Measurements from ENCODE around the gene XRCC3. TPM values are rescaled to one million over a fixed set of nuclear protein-coding genes. Genes with fewer than 3 reads are reported as not detected.

The XRCC3 gene
- total and polyA plus RNA-seq, 2 of the 8 experiments (the other 6 are each of a cell fraction or from before 2014, with no cell fraction given), result 36.9 to 41.8 TPM

DNA sequence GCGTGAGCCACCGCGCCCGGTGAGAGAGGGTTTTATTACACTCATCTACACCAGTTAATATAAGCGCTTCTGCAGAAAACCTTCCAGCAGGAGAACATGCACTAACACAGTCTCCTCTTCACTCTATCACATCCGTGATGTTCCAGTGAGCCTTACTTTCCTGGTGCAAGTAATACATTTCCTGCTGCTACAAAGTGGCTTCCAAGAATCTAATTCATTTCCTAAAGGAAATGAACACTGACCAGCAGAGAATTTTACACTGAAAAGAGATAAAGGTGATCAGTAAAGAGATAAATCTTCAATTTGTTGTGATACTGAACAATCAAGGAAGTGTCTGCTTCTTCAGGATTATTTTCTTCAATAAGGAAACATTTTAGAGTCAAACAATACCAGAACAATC, 39.8 kb upstream of the XRCC3 start:
- no peaks in the 10 kb centered on the region for H3K79me2 ChIP-seq (ENCODE audit: control insufficient read depth in 1 of 2, insufficient read depth in 2 of 2, low read length in 2 of 2)
- ChIA-PET CTCF (ENCODE audit: partially characterized antibody) (no interaction called here), POLR2A (ENCODE audit: partially characterized antibody) (interaction anchor here (1.2 kb wide), 1 partner anchor 37 kb away, joined by 3 read pairs; no protein-coding TSS in a partner anchor)
- no peak for TF ChIP-seq BACH1 (IDR thresholded peaks at IDR 0.05; ENCODE audit: low read length)
- TF ChIP-seq NRF1 (IDR thresholded peaks at IDR 0.05; ENCODE audit: low read depth, low read length), result no peak
- TF ChIP-seq, protein P1, sequence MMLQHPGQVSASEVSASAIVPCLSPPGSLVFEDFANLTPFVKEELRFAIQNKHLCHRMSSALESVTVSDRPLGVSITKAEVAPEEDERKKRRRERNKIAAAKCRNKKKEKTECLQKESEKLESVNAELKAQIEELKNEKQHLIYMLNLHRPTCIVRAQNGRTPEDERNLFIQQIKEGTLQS (IDR thresholded peaks at IDR 0.05; ENCODE audit: insufficient read depth, low read depth, low read length), result no peak
- no peak for TF ChIP-seq RXRA (IDR thresholded peaks at IDR 0.05; ENCODE audit: insufficient read depth, low read depth, low read length)
- no peak for TF ChIP-seq BRCA1 (IDR thresholded peaks at IDR 0.05; ENCODE audit: low read depth, low read length)
- TF ChIP-seq RAD21 (IDR thresholded peaks at IDR 0.05 in 1 of 2, conservative IDR thresholded peaks at IDR 0.05 in 1 of 2; ENCODE audit: low read depth in 2 of 2, low read length in 2 of 2), result no peak
- TF ChIP-seq ASH2L (IDR thresholded peaks at IDR 0.05; ENCODE audit: low read length), result no peak
- TF ChIP-seq KDM4A (IDR thresholded peaks at IDR 0.05; ENCODE audit: low read depth, low read length, severe bottlenecking), result no peak
- no peak for TF ChIP-seq EGR1 (IDR thresholded peaks at IDR 0.05; ENCODE audit: borderline replicate concordance, low read depth, low read length)
- TF ChIP-seq, protein P2, sequence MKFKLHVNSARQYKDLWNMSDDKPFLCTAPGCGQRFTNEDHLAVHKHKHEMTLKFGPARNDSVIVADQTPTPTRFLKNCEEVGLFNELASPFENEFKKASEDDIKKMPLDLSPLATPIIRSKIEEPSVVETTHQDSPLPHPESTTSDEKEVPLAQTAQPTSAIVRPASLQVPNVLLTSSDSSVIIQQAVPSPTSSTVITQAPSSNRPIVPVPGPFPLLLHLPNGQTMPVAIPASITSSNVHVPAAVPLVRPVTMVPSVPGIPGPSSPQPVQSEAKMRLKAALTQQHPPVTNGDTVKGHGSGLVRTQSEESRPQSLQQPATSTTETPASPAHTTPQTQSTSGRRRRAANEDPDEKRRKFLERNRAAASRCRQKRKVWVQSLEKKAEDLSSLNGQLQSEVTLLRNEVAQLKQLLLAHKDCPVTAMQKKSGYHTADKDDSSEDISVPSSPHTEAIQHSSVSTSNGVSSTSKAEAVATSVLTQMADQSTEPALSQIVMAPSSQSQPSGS (IDR thresholded peaks at IDR 0.05; ENCODE audit: low read length), result no peak
- TF ChIP-seq CREB1 (IDR thresholded peaks at IDR 0.05), result no peak
- TF ChIP-seq HDAC6 (IDR thresholded peaks at IDR 0.05; ENCODE audit: low read depth, low read length), result no peak
- no peak overlapping the region for H4K5ac ChIP-seq (ENCODE audit: insufficient read length, low read depth, low read length)
- no peak overlapping the region for H3K9ac ChIP-seq (replicated peaks in 1 of 4; ENCODE audit: extremely low read depth in 1 of 4, low read depth in 3 of 4, low read length in 3 of 4)
- no peak overlapping the region for H3K23ac ChIP-seq (ENCODE audit: insufficient read length)
- no peak overlapping the region for H4K8ac ChIP-seq (ENCODE audit: extremely low read depth, insufficient read depth, low read length)
- H3K4me3 ChIP-seq (ENCODE audit: extremely low read depth in 1 of 4, insufficient read depth in 2 of 4, low read depth in 3 of 4, low read length in 4 of 4), result no peak overlapping the region
- no peak for FAIRE-seq
- H2BK15ac ChIP-seq (ENCODE audit: low read length), result no peak overlapping the region
- no peak overlapping the region for H2BK12ac ChIP-seq (ENCODE audit: low read depth, low read length)
- H4K91ac ChIP-seq (replicated peaks; ENCODE audit: insufficient read length, low read length), result no peak overlapping the region
- H3K23me2 ChIP-seq (ENCODE audit: low read depth, low read length), result no peaks in the 10 kb centered on the region
- no peak overlapping the region for H3K56ac ChIP-seq (replicated peaks; ENCODE audit: insufficient read length, low read depth, low read length)
- H3K9me3 ChIP-seq (ENCODE audit: insufficient read depth in 2 of 2, low read depth in 1 of 2, low read length in 1 of 2), result no peaks in the 10 kb centered on the region
- H3K18ac ChIP-seq (ENCODE audit: extremely low read depth, low read length), result no peak overlapping the region
- no peak overlapping the region for H3K14ac ChIP-seq (ENCODE audit: insufficient read length)
- H4K20me1 ChIP-seq (replicated peaks in 1 of 2; ENCODE audit: control insufficient read depth in 1 of 2, insufficient read depth in 2 of 2, low read length in 2 of 2), result no peaks in the 10 kb centered on the region
- WGBS, 2 experiments (ENCODE audit: extremely low coverage in 1 of 2, insufficient coverage in 1 of 2, insufficient read length in 1 of 2, insufficient replicate concordance in 2 of 2, low coverage in 1 of 2, low lambda C conversion rate in 2 of 2, missing lambda C conversion rate in 1 of 2), result 89% methylated on average over 6 of the region's 6 CpGs; no CpG with 5 or more reads in 1 of the 2 experiments
- H3K4me1 ChIP-seq (replicated peaks in 1 of 4; ENCODE audit: control insufficient read depth in 3 of 4, insufficient read depth in 4 of 4, low read length in 3 of 4), result no peaks in the 10 kb centered on the region
- no peak overlapping the region for H3K4me2 ChIP-seq (ENCODE audit: insufficient read depth in 1 of 2, low read depth in 2 of 2, low read length in 2 of 2)
- H3K27me3 ChIP-seq (replicated peaks in 1 of 4; ENCODE audit: control insufficient read depth in 3 of 4, extremely low read depth in 1 of 4, insufficient read depth in 3 of 4, low read length in 3 of 4), result no peaks in the 10 kb centered on the region
- no peak overlapping the region for H2BK5ac ChIP-seq (ENCODE audit: low read depth, low read length)
- no peak overlapping the region for H2BK20ac ChIP-seq (ENCODE audit: low read length)
- no peak overlapping the region for H3K27ac ChIP-seq (ENCODE audit: low read depth, low read length)
- H2AK5ac ChIP-seq (ENCODE audit: low read depth, low read length), result no peak overlapping the region
- H2AFZ ChIP-seq (ENCODE audit: low read length), result no peak overlapping the region
- H3K36me3 ChIP-seq (ENCODE audit: control insufficient read depth in 2 of 4, insufficient read depth in 4 of 4, low read length in 3 of 4), result no peaks in the 10 kb centered on the region
- no peak overlapping the region for H2BK120ac ChIP-seq (replicated peaks; ENCODE audit: low read depth, low read length)
- no peak for DNase-seq (ENCODE audit: low read depth in 1 of 2, low spot score in 2 of 2)
- no peak overlapping the region for H3K4ac ChIP-seq (replicated peaks; ENCODE audit: insufficient read length, low read depth, low read length)
- no peaks in the 10 kb centered on the region for H3K79me1 ChIP-seq (ENCODE audit: low read depth, low read length)

All from H1 (cell line).